Right renal pelvis (tissue), 4 donors: ENCODE results near the gene BID. TPM values are rescaled to one million over a fixed set of nuclear protein-coding genes. Genes with fewer than 3 reads are reported as not detected.
"Not testable (repeated sequence)": the region's sequence is repeated elsewhere in the genome, so short reads cannot be mapped to it uniquely, and the experiment has no call there.

Source experiments
- DNase-seq, 4 donors: peaks; one replicate each; pipeline ENCODE4 v3.0.0-alpha.2; 2013; ENCODE audit warnings: low read depth in 4 of 4, low spot score in 3 of 4, missing footprints in 1 of 4
- polyA plus RNA-seq, 4 donors: library from polyadenylated mRNA; unstranded; fragments of 120-200 nt; gene quantifications; one replicate each; pipeline ENCODE4 v1.2.1, GENCODE V29; 2013; ENCODE audit not compliant: insufficient read length in 4 of 4

BID gene
- polyA plus RNA-seq, 4 donors: 18.9 to 23.6 (median 20.2) TPM

DNA sequence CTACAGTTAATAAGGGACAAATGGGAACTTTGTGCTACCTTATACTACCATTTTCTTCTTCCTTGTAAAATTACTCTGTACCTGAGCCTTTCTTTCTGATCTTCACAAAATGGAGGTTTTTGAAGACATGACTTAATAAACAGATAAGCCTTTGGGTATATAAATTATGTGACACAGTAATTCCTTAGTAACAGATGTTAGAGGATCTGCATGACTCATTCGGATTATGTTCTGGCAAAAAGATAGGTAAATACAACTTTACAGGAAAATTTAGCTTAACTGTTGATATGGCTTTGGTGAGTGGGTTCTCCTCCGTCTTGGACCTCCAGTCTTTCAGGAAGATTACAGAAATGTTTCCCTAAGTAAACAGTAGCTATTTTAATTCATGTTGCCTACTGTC, 61.8 kb downstream of the BID start:
- no peak for DNase-seq

DNA sequence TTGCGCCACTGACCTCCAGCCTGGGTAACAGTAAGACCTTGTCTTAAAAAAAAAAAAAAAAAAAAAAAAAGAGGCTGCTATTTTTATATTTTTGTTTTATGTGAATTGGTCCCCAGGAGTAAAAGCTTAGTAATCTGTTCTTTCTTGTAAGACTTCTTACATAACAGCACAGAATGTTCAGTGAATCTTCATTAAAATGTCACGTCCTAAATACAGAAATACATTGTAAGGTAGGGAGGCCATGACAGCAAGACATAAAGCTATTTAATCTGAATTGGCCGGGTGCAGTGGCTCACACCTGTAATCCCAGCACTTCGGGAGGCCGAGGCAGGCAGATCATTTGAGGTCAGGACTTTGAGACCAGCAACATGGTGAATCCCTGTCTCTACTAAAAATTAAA, 64.2 kb downstream of the BID start:
- DNase-seq: no peak

DNA sequence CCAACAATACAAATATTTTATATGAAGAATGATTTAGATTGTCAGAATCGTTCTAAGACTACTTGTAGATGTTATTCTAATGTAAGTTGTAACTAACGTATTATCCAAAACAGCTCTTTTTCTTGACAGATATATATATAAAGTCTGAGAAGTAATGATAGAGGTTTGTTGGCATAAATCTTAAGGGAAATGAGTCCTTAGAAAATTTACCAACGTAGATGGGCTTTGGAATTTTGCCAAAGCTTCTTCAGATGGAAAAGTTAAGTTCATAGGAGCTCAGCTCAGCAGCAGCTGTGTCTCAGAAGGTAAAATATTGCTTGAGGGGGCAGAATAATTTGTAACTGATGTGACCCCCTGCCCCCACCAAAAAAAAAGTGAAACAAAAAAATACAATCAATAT, 66.7 kb downstream of the BID start:
- DNase-seq: no peak

DNA sequence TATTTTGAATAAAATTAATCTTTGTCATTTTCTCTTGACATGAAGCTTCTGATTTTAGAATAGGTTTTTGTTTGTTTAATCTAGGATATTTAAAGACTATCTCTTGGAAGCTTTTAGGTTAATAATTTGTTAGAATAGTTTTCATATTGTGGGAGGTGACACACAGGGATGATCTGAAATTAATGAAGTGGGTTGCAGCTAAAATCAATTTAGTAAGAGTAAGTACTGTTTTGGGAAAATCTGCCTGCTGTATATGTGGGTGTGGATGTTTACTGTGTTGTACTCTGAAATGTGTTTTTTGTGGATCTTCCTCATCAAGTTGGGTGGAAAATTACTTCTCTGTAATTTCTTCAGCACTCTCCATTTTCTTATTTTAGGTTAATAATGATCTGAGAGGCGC, 67.3 kb downstream of the BID start:
- no peak for DNase-seq

GRCh38 chr22:17705951-17706900, 68.0 kb downstream of the BID start:
- peak in 1 of 4 donors; percentile 1 for DNase-seq

- no peak for DNase-seq
Observed at GRCh38 chr22:17705546-17705945, 68.7 kb downstream of the BID start.

- no peak for DNase-seq
Observed at GRCh38 chr22:17703811-17704210, 70.5 kb downstream of the BID start.

DNA sequence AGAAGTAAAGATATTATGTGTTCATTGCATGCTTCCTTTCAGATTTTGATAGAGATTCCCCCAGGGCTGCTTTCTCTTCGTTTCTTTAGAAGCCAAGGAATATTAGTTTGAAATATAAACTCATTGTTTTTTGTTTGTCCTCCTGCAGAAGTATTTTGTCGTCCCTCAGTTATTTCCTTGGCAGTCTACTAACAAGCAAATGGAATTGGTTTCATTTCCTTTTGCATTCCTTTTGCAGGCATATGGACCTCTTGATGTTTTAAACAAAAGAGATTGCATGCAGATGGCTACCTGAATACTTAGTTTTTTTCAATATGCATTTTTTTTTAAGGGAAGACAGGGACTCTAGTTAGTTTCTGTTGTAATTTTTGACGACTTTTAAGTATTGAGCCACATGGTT, 73.5 kb downstream of the BID start:
- no peak for DNase-seq

DNA sequence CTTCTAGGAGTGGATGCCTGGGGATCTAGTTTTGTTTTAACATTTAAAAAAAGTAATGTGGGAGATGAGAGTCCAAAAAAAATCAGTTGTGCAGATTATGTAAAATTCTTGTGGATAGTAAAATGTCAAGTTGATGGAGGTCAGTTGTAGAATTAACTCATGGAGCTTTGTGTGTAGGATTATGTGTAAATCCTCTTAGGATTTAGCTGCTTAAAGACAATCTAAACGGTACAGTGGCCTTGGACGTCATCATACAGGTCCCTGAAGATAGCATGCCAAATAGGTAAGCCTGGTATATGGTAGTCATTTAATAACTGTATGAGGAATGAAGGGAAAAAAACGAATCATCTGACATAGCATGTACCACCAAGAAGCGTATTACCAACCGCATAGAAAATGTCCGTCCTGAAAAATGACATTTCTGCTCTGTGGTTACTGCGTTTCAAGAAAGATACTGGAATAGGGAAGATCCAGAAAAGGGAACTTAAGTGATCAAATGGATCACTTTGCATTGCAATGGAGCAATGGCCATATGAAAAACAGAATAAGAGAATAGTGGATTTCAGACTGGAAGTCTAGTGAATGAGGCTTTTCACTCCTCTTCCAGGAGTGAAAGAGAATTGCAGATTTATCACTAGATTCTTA, 74.5 kb downstream of the BID start:
- no peak for DNase-seq

- no peak for DNase-seq
Observed at GRCh38 chr22:17698948-17699347, 75.3 kb downstream of the BID start.

GRCh38 chr22:17698276-17698675, 76.0 kb downstream of the BID start:
- not testable (repeated sequence) for DNase-seq

- not testable (repeated sequence) for DNase-seq
Observed at GRCh38 chr22:17697196-17697595, 77.1 kb downstream of the BID start.

DNA sequence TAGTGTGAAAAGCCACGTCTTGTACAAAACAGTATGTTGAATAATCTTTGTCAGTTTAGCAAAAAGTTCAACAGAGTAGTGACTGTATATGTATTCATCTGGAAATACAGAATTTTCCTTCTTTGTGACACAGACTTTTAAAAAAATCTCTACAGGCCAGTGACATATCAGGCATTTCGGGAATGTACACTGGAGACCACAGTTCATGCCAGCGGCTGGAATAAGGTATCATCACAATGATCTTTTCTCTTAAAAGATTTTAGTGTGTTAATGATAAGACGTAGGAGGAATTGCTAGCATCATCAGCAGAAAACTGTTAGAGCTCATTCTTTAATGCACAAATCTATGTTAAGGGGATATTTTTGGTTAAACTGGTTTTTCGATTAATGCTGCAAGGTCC, 78.3 kb downstream of the BID start:
- DNase-seq: no peak

DNA sequence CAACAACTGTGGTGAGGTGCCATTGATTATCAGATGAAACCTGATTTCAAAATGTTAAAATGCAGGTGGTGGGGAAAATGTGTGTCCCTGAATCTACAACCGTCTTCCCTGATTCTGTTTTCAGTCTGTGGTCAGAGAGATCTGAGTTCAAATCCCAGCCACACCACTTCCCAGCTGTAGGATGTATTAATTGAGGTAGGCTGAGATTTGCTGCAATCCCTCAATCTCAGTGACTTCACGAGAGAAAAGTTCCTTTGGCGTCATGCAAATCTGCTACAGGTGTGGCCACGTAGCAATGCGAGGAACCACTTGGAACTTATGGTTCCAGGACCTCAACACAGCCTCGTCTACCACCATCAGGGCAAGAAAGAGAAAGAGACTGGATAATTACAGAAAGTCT, 79.5 kb downstream of the BID start:
- no peak for DNase-seq

DNA sequence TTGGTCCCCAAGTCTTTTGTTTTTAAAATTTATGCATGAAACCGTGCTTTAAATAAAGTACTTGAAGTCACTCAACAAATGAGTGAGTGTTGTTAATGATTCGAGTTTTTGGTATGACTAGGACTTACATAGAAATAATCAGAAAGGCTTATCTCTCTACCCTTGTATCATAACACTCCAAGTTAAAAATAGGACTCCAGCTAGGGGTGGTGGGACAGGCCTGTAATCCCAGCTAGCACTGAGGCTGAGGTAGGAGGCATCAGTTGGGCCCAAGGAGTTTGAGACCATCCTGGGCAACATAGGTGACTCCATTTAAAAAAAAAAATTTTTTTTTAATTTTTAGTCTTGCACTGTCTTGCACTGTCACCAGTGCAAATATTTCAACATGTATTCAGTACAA, 80.1 kb downstream of the BID start:
- DNase-seq: no peak

DNA sequence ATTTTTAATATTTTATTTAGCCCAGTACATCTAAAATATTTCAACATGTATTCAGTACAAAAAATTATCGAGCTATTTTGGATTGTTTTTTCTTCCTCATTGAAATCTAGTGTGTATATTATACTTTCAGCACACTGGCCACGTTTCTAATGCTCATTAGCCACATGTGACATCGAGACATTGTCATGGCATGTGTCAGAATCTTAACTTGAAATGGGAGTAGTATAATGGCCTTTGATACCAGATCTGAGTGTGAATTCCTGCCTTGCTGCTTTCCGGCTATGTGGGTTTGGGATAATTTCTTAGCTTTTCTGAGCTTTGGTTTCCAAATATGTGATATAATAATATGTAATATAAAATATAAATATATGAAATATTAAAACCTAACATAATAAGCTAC, 81.4 kb downstream of the BID start:
- DNase-seq: no peak

DNA sequence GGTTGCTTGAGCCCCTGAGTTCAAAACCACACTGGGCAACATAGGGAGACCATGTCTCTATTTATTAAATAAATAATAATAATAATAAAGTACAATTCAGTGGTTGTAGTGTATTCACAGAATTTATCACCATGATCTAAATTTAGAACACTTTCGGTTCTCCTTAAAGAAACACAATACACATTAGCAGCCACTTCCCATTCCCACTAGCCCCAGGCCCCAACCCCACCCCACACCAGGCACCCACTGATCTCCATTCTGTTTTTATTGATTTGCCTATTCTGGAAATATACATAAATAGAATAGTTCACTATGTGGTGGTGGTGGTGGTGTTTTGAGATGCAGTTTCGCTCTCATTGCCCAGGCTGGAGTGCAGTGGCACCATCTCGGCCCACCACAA, 90.0 kb downstream of the BID start:
- DNase-seq: no peak

Other genes with a start within 250 kb of the BID start
- gene SLC25A18, start 211.0 kb downstream of the BID start, polyA plus RNA-seq: 1 to 10 TPM; 1.2 to 2.1 (median 1.7) TPM
- 100 to 1,000 TPM; 135 to 148 (median 140) TPM for gene ATP6V1E1, start 145.7 kb downstream of the BID start, polyA plus RNA-seq
- 10 to 100 TPM; 46.4 to 56.1 (median 51.5) TPM for gene BCL2L13, start 135.7 kb downstream of the BID start, polyA plus RNA-seq